HUES6 (cell line): Measurements from ENCODE around the gene SNCAIP.
"Not testable (repeated sequence)": the region's sequence is repeated elsewhere in the genome, so short reads cannot be mapped to it uniquely, and the experiment has no call there.

Source experiments
- H3K27ac ChIP-seq: 2 replicates; pipeline ENCODE4 v1.7.0; 2013; ENCODE audit warnings: low read depth, mild to moderate bottlenecking, low read length, inconsistent platforms
- H3K27me3 ChIP-seq: 2 replicates; pipeline ENCODE4 v1.6.1; 2013; ENCODE audit warnings: low read length; ENCODE audit not compliant: control insufficient read depth, insufficient read depth
- H3K36me3 ChIP-seq: 2 replicates; pipeline ENCODE4 v1.6.1; 2013; ENCODE audit warnings: low read length; ENCODE audit not compliant: control insufficient read depth, insufficient read depth
- H3K4me1 ChIP-seq: 2 replicates; pipeline ENCODE4 v1.6.1; 2013; ENCODE audit warnings: low read length; ENCODE audit not compliant: control insufficient read depth, insufficient read depth
- H3K4me3 ChIP-seq: 2 replicates; pipeline ENCODE4 v1.5.1; 2013; ENCODE audit warnings: low read depth, low read length
- H3K9ac ChIP-seq: one replicate; pipeline ENCODE4 v1.6.1; 2013; ENCODE audit warnings: mild to moderate bottlenecking, low read length
- H3K9me3 ChIP-seq: 2 replicates; pipeline ENCODE4 v1.6.1; 2013; ENCODE audit warnings: low read depth, low read length; ENCODE audit not compliant: control insufficient read depth, insufficient read depth

Gene SNCAIP

GRCh38 chr5:122339591-122339990 lies 27.6 kb downstream of the SNCAIP start:
- H3K36me3 ChIP-seq: no peaks in the 10 kb centered on the region
- no peaks in the 10 kb centered on the region for H3K9me3 ChIP-seq
- H3K4me3 ChIP-seq: no peak overlapping the region
- no peaks in the 10 kb centered on the region; the same call in 1 of the 2 replicates for H3K4me1 ChIP-seq
- H3K9ac ChIP-seq: no peak overlapping the region
- H3K27ac ChIP-seq: no peak overlapping the region
- H3K27me3 ChIP-seq: no peaks in the 10 kb centered on the region

GRCh38 chr5:122341087-122341486 lies 29.1 kb downstream of the SNCAIP start:
- H3K27ac ChIP-seq: no peak overlapping the region
- H3K9me3 ChIP-seq: no peaks in the 10 kb centered on the region
- no peaks in the 10 kb centered on the region for H3K4me1 ChIP-seq
- H3K4me3 ChIP-seq: no peak overlapping the region
- no peaks in the 10 kb centered on the region for H3K36me3 ChIP-seq
- H3K9ac ChIP-seq: no peak overlapping the region
- no peaks in the 10 kb centered on the region for H3K27me3 ChIP-seq

- no peaks in the 10 kb centered on the region for H3K36me3 ChIP-seq
- H3K9ac ChIP-seq: no peak overlapping the region
- no peaks in the 10 kb centered on the region for H3K4me1 ChIP-seq
- no peaks in the 10 kb centered on the region for H3K27me3 ChIP-seq
- H3K9me3 ChIP-seq: no peaks in the 10 kb centered on the region
- no peak overlapping the region for H3K4me3 ChIP-seq
- no peak overlapping the region for H3K27ac ChIP-seq
Measured at GRCh38 chr5:122342256-122342655, 30.2 kb downstream of the SNCAIP start.

- Histone ChIP-seq H3K4me3 (no peak overlapping the region), H3K4me1 (peaks cover 11% of the 10 kb centered on the region; the same call in 1 of the 2 replicates), H3K27ac (no peak overlapping the region), H3K27me3 (no peaks in the 10 kb centered on the region), H3K9ac (no peak overlapping the region), H3K36me3 (no peaks in the 10 kb centered on the region), H3K9me3 (no peaks in the 10 kb centered on the region)
Measured at GRCh38 chr5:122346897-122347581, 35.0 kb downstream of the SNCAIP start.

GRCh38 chr5:122350496-122350895 lies 38.5 kb downstream of the SNCAIP start:
- no peak overlapping the region for H3K27ac ChIP-seq

GRCh38 chr5:122351416-122352157 lies 39.5 kb downstream of the SNCAIP start:
- H3K9ac ChIP-seq: no peak overlapping the region
- no peaks in the 10 kb centered on the region for H3K9me3 ChIP-seq
- H3K36me3 ChIP-seq: no peaks in the 10 kb centered on the region
- H3K27ac ChIP-seq: no peak overlapping the region
- H3K4me1 ChIP-seq: peaks cover 34% of the 10 kb centered on the region
- H3K27me3 ChIP-seq: no peaks in the 10 kb centered on the region
- no peak overlapping the region for H3K4me3 ChIP-seq

More at GRCh38 chr5:122350496-122350895, 38.5 kb downstream of the SNCAIP start:
- Histone ChIP-seq H3K4me1 (peaks cover 30% of the 10 kb centered on the region), H3K36me3 (no peaks in the 10 kb centered on the region), H3K9ac (no peak overlapping the region), H3K27me3 (no peaks in the 10 kb centered on the region), H3K9me3 (no peaks in the 10 kb centered on the region), H3K4me3 (no peak overlapping the region)

GRCh38 chr5:122352331-122352730 lies 40.3 kb downstream of the SNCAIP start:
- Histone ChIP-seq H3K36me3 (no peaks in the 10 kb centered on the region), H3K4me3 (no peak overlapping the region), H3K27ac (no peak overlapping the region), H3K4me1 (peaks cover 38% of the 10 kb centered on the region), H3K9me3 (no peaks in the 10 kb centered on the region), H3K9ac (no peak overlapping the region), H3K27me3 (no peaks in the 10 kb centered on the region)

- H3K36me3 ChIP-seq, H3K27me3 ChIP-seq, H3K9me3 ChIP-seq, H3K4me3 ChIP-seq, H3K27ac ChIP-seq, H3K9ac ChIP-seq: not testable (repeated sequence)
- H3K4me1 ChIP-seq: peaks cover 40% of the 10 kb centered on the region
Measured at GRCh38 chr5:122353361-122353760, 41.3 kb downstream of the SNCAIP start.

GRCh38 chr5:122354293-122354692 lies 42.3 kb downstream of the SNCAIP start:
- no peak overlapping the region for H3K27ac ChIP-seq
- no peak overlapping the region for H3K9ac ChIP-seq
- no peaks in the 10 kb centered on the region for H3K36me3 ChIP-seq
- H3K4me3 ChIP-seq: no peak overlapping the region
- H3K9me3 ChIP-seq: no peaks in the 10 kb centered on the region
- peaks cover 43% of the 10 kb centered on the region for H3K4me1 ChIP-seq
- H3K27me3 ChIP-seq: no peaks in the 10 kb centered on the region

- Histone ChIP-seq H3K4me3 (no peak overlapping the region), H3K36me3 (no peaks in the 10 kb centered on the region)
Measured at GRCh38 chr5:122355324-122355723, 43.3 kb downstream of the SNCAIP start.

GRCh38 chr5:122356855-122357254 lies 44.8 kb downstream of the SNCAIP start:
- Histone ChIP-seq H3K9ac (no peak overlapping the region), H3K36me3 (no peaks in the 10 kb centered on the region), H3K4me1 (peaks cover 37% of the 10 kb centered on the region), H3K4me3 (no peak overlapping the region), H3K27me3 (no peaks in the 10 kb centered on the region), H3K27ac (no peak overlapping the region), H3K9me3 (no peaks in the 10 kb centered on the region)

More at GRCh38 chr5:122355324-122355723, 43.3 kb downstream of the SNCAIP start:
- H3K27me3 ChIP-seq: no peaks in the 10 kb centered on the region
- H3K9ac ChIP-seq: no peak overlapping the region
- H3K4me1 ChIP-seq: peaks cover 38% of the 10 kb centered on the region
- no peaks in the 10 kb centered on the region for H3K9me3 ChIP-seq
- H3K27ac ChIP-seq: no peak overlapping the region
